Neural cell (in vitro differentiated cells): ENCODE results near the gene ASIC2. TPM values are rescaled to one million over a fixed set of nuclear protein-coding genes. Genes with fewer than 3 reads are reported as not detected.

Experiments
- H2AFZ ChIP-seq: fragments of 200-600, 300-800 bp; sonication (generic), shearing (Covaris generic); 2 replicates; pipeline ENCODE4 v1.6.0; 2014; ENCODE audit warnings: low read depth, mild to moderate bottlenecking, antibody characterized with exemption, low read length, moderate library complexity
- H3F3A ChIP-seq: fragments of 200-600 bp; shearing (Covaris generic); 2 replicates; pipeline ENCODE4 v1.6.1; 2016; ENCODE audit warnings: mild to moderate bottlenecking, moderate library complexity, mixed read lengths, antibody characterized with exemption, low read length; ENCODE audit not compliant: insufficient read depth, poor library complexity, severe bottlenecking
- H3K27ac ChIP-seq: fragments of 200-600, 300-800 bp; sonication (generic), shearing (Covaris generic); 2 replicates; pipeline ENCODE4 v1.5.1; 2014; ENCODE audit warnings: mild to moderate bottlenecking, low read length, moderate library complexity
- H3K27me3 ChIP-seq: fragments of 300-800, 200-600 bp; sonication (generic), shearing (Covaris generic); 2 replicates; pipeline ENCODE4 v1.6.0; 2014; ENCODE audit warnings: mild to moderate bottlenecking, low read depth, low read length, moderate library complexity; ENCODE audit not compliant: insufficient read depth
- H3K36me3 ChIP-seq: fragments of 300-800, 200-600 bp; sonication (generic), shearing (Covaris generic); 2 replicates; pipeline ENCODE4 v1.5.1; 2014; ENCODE audit warnings: mild to moderate bottlenecking, antibody characterized with exemption, low read length, moderate library complexity; ENCODE audit not compliant: insufficient read depth
- H3K4me2 ChIP-seq: fragments of 300-800, 200-600 bp; sonication (generic), shearing (Covaris generic); 2 replicates; pipeline ENCODE4 v1.6.0; 2014; ENCODE audit warnings: mild to moderate bottlenecking, low read length
- H3K4me3 ChIP-seq: fragments of 300-800, 200-600 bp; sonication (generic), shearing (Covaris generic); 2 replicates; pipeline ENCODE4 v1.5.1; 2014; ENCODE audit warnings: mild to moderate bottlenecking, low read length, moderate library complexity
- H3K79me2 ChIP-seq: fragments of 200-600 bp; shearing (Covaris generic); replicated peaks from 2 replicates; pipeline ENCODE4 v1.6.0; 2014; ENCODE audit warnings: mild to moderate bottlenecking, low read length, moderate library complexity; ENCODE audit not compliant: insufficient read depth
- H3K9ac ChIP-seq: fragments of 300-800, 200-600 bp; sonication (generic), shearing (Covaris generic); 2 replicates; pipeline ENCODE4 v1.6.1; 2016; ENCODE audit warnings: mild to moderate bottlenecking, low read length, mixed read lengths
- H3K9me2 ChIP-seq: fragments of 200-600 bp; shearing (Covaris generic); 2 replicates; pipeline ENCODE4 v1.6.1; 2016; ENCODE audit warnings: mild to moderate bottlenecking, low read length, mixed read lengths; ENCODE audit not compliant: insufficient read depth
- H3K9me3 ChIP-seq: fragments of 200-600, 300-800 bp; sonication (generic), shearing (Covaris generic); 2 replicates; pipeline ENCODE4 v1.6.1; 2016; ENCODE audit warnings: mild to moderate bottlenecking, mixed run types, low read length, moderate library complexity, mixed read lengths
- H4K20me1 ChIP-seq: fragments of 200-600 bp; shearing (Covaris generic); 2 replicates; pipeline ENCODE4 v1.6.1; 2016; ENCODE audit warnings: mild to moderate bottlenecking, mixed run types; ENCODE audit not compliant: insufficient read depth
- EP300 ChIP-seq: fragments of 450-650 bp; conservative IDR thresholded peaks from 2 replicates; pipeline ENCODE4 v1.6.1; 2014; ENCODE audit warnings: antibody characterized with exemption, mild to moderate bottlenecking, moderate library complexity; ENCODE audit not compliant: poor library complexity, severe bottlenecking
- EZH2 ChIP-seq: fragments of 200-600, 300-800 bp; shearing (Covaris generic), sonication (generic); IDR thresholded peaks from 2 replicates; pipeline ENCODE4 v1.6.1; 2014; ENCODE audit warnings: antibody characterized with exemption, low read length, borderline replicate concordance, mild to moderate bottlenecking; ENCODE audit not compliant: insufficient read depth, poor library complexity, severe bottlenecking
- MXI1 ChIP-seq: fragments of 450-650 bp; conservative IDR thresholded peaks from 2 replicates; pipeline ENCODE4 v1.6.1; 2014; ENCODE audit warnings: antibody characterized with exemption, mild to moderate bottlenecking; ENCODE audit not compliant: poor library complexity, severe bottlenecking
- POLR2AphosphoS5 ChIP-seq: IDR thresholded peaks from 2 replicates; pipeline ENCODE4 v1.6.1; 2012
- RAD21 ChIP-seq: fragments of 450-650 bp; conservative IDR thresholded peaks from 2 replicates; pipeline ENCODE4 v1.6.1; 2014; ENCODE audit warnings: antibody characterized with exemption, mild to moderate bottlenecking, moderate library complexity
- REST ChIP-seq: IDR thresholded peaks from 2 replicates; pipeline ENCODE4 v1.6.1; 2012; ENCODE audit warnings: borderline replicate concordance
- SMC3 ChIP-seq: fragments of 450-650 bp; conservative IDR thresholded peaks from 2 replicates; pipeline ENCODE4 v1.6.1; 2014; ENCODE audit warnings: antibody characterized with exemption, mild to moderate bottlenecking, moderate library complexity; ENCODE audit not compliant: poor library complexity
- TAF1 ChIP-seq: IDR thresholded peaks from 2 replicates; pipeline ENCODE4 v1.6.1; 2012; ENCODE audit warnings: low read depth
- polyA plus RNA-seq: library from polyadenylated mRNA; depleted of rRNA; stranded (reverse); fragments of >200 nt; gene quantifications from 2 replicates; pipeline ENCODE4 v1.2.3, GENCODE V29; 2014
- TF ChIP-seq, protein P1 (sequence below): fragments of 450-650 bp; IDR thresholded peaks from 2 replicates; pipeline ENCODE4 v1.5.1; 2014; ENCODE audit warnings: antibody characterized with exemption, mild to moderate bottlenecking, moderate library complexity; ENCODE audit not compliant: poor library complexity, severe bottlenecking

Gene ASIC2
- polyA plus RNA-seq, 1 donor from 2014 or later: 2.4 TPM

DNA sequence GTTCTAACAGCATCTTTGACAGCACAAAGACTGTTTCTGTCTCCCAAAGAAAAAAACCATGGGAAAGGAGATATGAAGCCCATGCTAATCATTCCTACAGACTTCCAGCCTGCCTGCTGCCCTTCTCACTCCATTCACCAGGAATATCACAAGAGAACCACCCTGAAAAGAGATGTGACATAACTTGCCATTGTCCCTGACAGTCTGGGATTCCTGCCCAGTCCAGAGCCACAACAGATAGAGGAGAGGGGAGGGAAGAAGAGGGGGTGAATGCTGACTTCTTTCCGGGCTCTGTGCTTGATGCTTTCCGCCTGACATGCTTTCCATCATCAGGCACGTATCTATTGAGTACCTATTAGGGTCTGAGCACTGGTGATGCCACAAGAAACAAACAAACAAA is 31.6 kb upstream of the ASIC2 start:
- H3K27ac ChIP-seq: no peak overlapping the region
- no peaks in the 10 kb centered on the region for H3K36me3 ChIP-seq
- no peaks in the 10 kb centered on the region for H3F3A ChIP-seq
- no peak overlapping the region for H3K4me3 ChIP-seq
- no peaks in the 10 kb centered on the region for H3K79me2 ChIP-seq
- TF ChIP-seq RAD21 (no peak), TAF1 (no peak), MXI1 (no peak), SMC3 (no peak), POLR2AphosphoS5 (no peak), EP300 (no peak), REST (no peak), EZH2 (no peak)
- TF ChIP-seq, protein P1, sequence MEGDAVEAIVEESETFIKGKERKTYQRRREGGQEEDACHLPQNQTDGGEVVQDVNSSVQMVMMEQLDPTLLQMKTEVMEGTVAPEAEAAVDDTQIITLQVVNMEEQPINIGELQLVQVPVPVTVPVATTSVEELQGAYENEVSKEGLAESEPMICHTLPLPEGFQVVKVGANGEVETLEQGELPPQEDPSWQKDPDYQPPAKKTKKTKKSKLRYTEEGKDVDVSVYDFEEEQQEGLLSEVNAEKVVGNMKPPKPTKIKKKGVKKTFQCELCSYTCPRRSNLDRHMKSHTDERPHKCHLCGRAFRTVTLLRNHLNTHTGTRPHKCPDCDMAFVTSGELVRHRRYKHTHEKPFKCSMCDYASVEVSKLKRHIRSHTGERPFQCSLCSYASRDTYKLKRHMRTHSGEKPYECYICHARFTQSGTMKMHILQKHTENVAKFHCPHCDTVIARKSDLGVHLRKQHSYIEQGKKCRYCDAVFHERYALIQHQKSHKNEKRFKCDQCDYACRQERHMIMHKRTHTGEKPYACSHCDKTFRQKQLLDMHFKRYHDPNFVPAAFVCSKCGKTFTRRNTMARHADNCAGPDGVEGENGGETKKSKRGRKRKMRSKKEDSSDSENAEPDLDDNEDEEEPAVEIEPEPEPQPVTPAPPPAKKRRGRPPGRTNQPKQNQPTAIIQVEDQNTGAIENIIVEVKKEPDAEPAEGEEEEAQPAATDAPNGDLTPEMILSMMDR: no peak
- no peak overlapping the region for H2AFZ ChIP-seq
- H4K20me1 ChIP-seq: no peaks in the 10 kb centered on the region
- H3K27me3 ChIP-seq: no peaks in the 10 kb centered on the region
- H3K4me2 ChIP-seq: no peak overlapping the region
- no peaks in the 10 kb centered on the region for H3K9me3 ChIP-seq
- no peaks in the 10 kb centered on the region for H3K9me2 ChIP-seq
- H3K9ac ChIP-seq: no peak overlapping the region

DNA sequence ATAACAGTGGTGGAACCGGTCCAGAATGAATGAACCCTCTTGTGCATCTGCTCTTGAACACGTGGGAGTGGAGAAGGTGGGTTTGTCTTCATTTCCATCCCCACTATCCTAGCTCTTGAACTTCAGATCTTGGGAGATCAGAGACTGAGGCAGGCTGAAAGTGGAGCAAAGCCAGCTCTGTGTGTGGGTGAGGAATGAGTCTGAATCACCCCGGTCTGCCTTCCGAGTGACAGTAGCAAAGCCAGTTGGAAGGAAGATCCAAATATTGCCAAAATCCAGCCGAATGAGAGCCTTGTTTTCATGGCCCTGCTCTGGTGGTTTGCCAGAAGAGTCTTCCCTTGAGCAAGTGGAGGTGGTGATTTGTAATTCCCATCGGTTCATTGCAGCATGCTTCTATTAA is 29.0 kb upstream of the ASIC2 start:
- TF ChIP-seq TAF1: no peak
- TF ChIP-seq EZH2: no peak
- no peak for TF ChIP-seq EP300
- no peak for TF ChIP-seq SMC3
- TF ChIP-seq POLR2AphosphoS5: no peak
- TF ChIP-seq, protein P1: no peak
- no peak for TF ChIP-seq RAD21
- TF ChIP-seq MXI1: no peak
- no peak for TF ChIP-seq REST
- H3K4me3 ChIP-seq: no peak overlapping the region
- H2AFZ ChIP-seq: no peak overlapping the region
- H3F3A ChIP-seq: no peaks in the 10 kb centered on the region
- H3K36me3 ChIP-seq: no peaks in the 10 kb centered on the region
- no peak overlapping the region for H3K27ac ChIP-seq
- no peaks in the 10 kb centered on the region for H3K9me3 ChIP-seq
- H3K9me2 ChIP-seq: no peaks in the 10 kb centered on the region
- H3K4me2 ChIP-seq: no peak overlapping the region
- H3K27me3 ChIP-seq: no peaks in the 10 kb centered on the region
- H3K9ac ChIP-seq: no peak overlapping the region
- H3K79me2 ChIP-seq: no peaks in the 10 kb centered on the region
- no peaks in the 10 kb centered on the region for H4K20me1 ChIP-seq
